Measurements from ENCODE around the gene CELSR1.
A peak's percentile ranks its signal among the peaks of the same experiment; 100 is the strongest.

The CELSR1 gene

GRCh38 chr22:46537225-46537945 is at the start of gene CELSR1:
TSS of gene CELSR1 (minus strand) at chr22:46537620. CDS start at chr22:46537170, 450 bp downstream.
- no peak for DNase-seq (ENCODE audit: low spot score)

- DNase-seq (ENCODE audit: low spot score): no peak
Observed at GRCh38 chr22:46587061-46587460, 49.6 kb upstream of the CELSR1 start.

GRCh38 chr22:46586531-46587011 is 49.2 kb upstream of the CELSR1 start:
- DNase-seq (ENCODE audit: low spot score): no peak

- no peak for DNase-seq (ENCODE audit: low spot score)
Observed at GRCh38 chr22:46586123-46586519, 48.7 kb upstream of the CELSR1 start.

- DNase-seq (ENCODE audit: low spot score): no peak
Observed at GRCh38 chr22:46585340-46586122, 48.1 kb upstream of the CELSR1 start.

GRCh38 chr22:46584081-46584921 is 46.9 kb upstream of the CELSR1 start:
- DNase-seq (ENCODE audit: low spot score): no peak

- DNase-seq (ENCODE audit: low spot score): no peak
Observed at GRCh38 chr22:46583571-46583970, 46.2 kb upstream of the CELSR1 start.

- DNase-seq (ENCODE audit: low spot score): no peak
Observed at GRCh38 chr22:46582281-46582933, 45.0 kb upstream of the CELSR1 start.

GRCh38 chr22:46581538-46582244 is 44.3 kb upstream of the CELSR1 start:
- DNase-seq (ENCODE audit: low spot score): no peak

GRCh38 chr22:46580940-46581537 is 43.6 kb upstream of the CELSR1 start:
- DNase-seq (ENCODE audit: low spot score): no peak

- no peak for DNase-seq (ENCODE audit: low spot score)
Observed at GRCh38 chr22:46579751-46580449, 42.5 kb upstream of the CELSR1 start.

GRCh38 chr22:46578824-46579561 is 41.6 kb upstream of the CELSR1 start:
- no peak for DNase-seq (ENCODE audit: low spot score)

GRCh38 chr22:46578251-46578823 is 40.9 kb upstream of the CELSR1 start:
- DNase-seq (ENCODE audit: low spot score): no peak

GRCh38 chr22:46577368-46578249 is 40.2 kb upstream of the CELSR1 start:
- no peak for DNase-seq (ENCODE audit: low spot score)

- peak; percentile 70 for DNase-seq (ENCODE audit: low spot score)
Observed at GRCh38 chr22:46576556-46577367, 39.3 kb upstream of the CELSR1 start.

- DNase-seq (ENCODE audit: low spot score): no peak
Observed at GRCh38 chr22:46575911-46576555, 38.6 kb upstream of the CELSR1 start.

Data from COLO829 (cell line).